GM12872 (cell line): ENCODE results near the gene BCL2.

Source experiments
- CTCF ChIP-seq: IDR thresholded peaks from 3 replicates; pipeline ENCODE4 v1.5.1; 2011; ENCODE audit warnings: low read depth, mild to moderate bottlenecking, low read length, moderate library complexity; ENCODE audit not compliant: insufficient read depth

BCL2 gene

GRCh38 chr18:63263444-63263843 is 56.1 kb downstream of the BCL2 start:
- TF ChIP-seq CTCF, result no peak

- TF ChIP-seq CTCF, result no peak
These were observed 56.9 kb downstream of the BCL2 start for GRCh38 chr18:63262369-63263335.

GRCh38 chr18:63261029-63261428 is 58.5 kb downstream of the BCL2 start:
- no peak for TF ChIP-seq CTCF

GRCh38 chr18:63260380-63260754 is 59.2 kb downstream of the BCL2 start:
- no peak for TF ChIP-seq CTCF

- TF ChIP-seq CTCF, result no peak
These were observed 59.8 kb downstream of the BCL2 start for GRCh38 chr18:63259567-63260379.

- TF ChIP-seq CTCF, result no peak
These were observed 60.6 kb downstream of the BCL2 start for GRCh38 chr18:63258749-63259566.
